Naive B cell (primary cell): ENCODE results near the gene MNAT1. TPM values are rescaled to one million over a fixed set of nuclear protein-coding genes. Genes with fewer than 3 reads are reported as not detected.
"Not testable (repeated sequence)": the region's sequence is repeated elsewhere in the genome, so short reads cannot be mapped to it uniquely, and the experiment has no call there.

Source experiments
- ATAC-seq, 2 donors: fragments of 150-1000 bp; cut with Tn5 transposase; 2 replicates each; pipeline ENCODE4 v1.10.0; 2021; ENCODE audit warnings: low read depth in 2 of 2, mild to moderate bottlenecking in 2 of 2, moderate library complexity in 2 of 2
- DNase-seq: peaks from one replicate; pipeline ENCODE4 v3.0.0; 2022
- H3K27ac Mint-ChIP-seq, 6 donors: one replicate each; pipeline ENCODE4 v1.8.0; 2020 to 2022; ENCODE audit warnings: mild to moderate bottlenecking in 6 of 6, mixed read lengths in 6 of 6, moderate library complexity in 5 of 6, inconsistent platforms in 2 of 6
- H3K27me3 Mint-ChIP-seq, 3 donors: one replicate each; pipeline ENCODE4 v1.8.0; 2021 to 2022; ENCODE audit warnings: mixed read lengths in 3 of 3, mild to moderate bottlenecking in 1 of 3
- H3K36me3 Mint-ChIP-seq, 2 donors: one replicate each; pipeline ENCODE4 v1.8.0; 2020 to 2022; ENCODE audit warnings: mixed read lengths in 2 of 2, inconsistent platforms in 1 of 2, mild to moderate bottlenecking in 1 of 2
- H3K4me1 Mint-ChIP-seq, 3 donors: one replicate each; pipeline ENCODE4 v1.8.0; 2020 to 2022; ENCODE audit warnings: mixed read lengths in 3 of 3, inconsistent platforms in 1 of 3, mild to moderate bottlenecking in 1 of 3, moderate library complexity in 1 of 3
- H3K4me3 Mint-ChIP-seq, 8 donors: one replicate each; pipeline ENCODE4 v1.8.0; 2020 to 2022; ENCODE audit warnings: mild to moderate bottlenecking in 8 of 8, mixed read lengths in 8 of 8, moderate library complexity in 8 of 8, inconsistent platforms in 2 of 8
- H3K9me3 Mint-ChIP-seq, 7 donors: one replicate each; pipeline ENCODE4 v1.8.0; 2020 to 2022; ENCODE audit warnings: mixed read lengths in 7 of 7, mild to moderate bottlenecking in 5 of 7, inconsistent platforms in 2 of 7, moderate library complexity in 1 of 7
- polyA plus RNA-seq, 6 donors: library from polyadenylated mRNA; unstranded; fragments of 300-500 nt; fragmentation: Illumina TruSeq; gene quantifications; one replicate each; pipeline ENCODE4 v1.2.3, GENCODE V29; 2021; ENCODE audit warnings: low read depth in 6 of 6

Gene MNAT1
- polyA plus RNA-seq, 6 donors from 2014 or later = 14.5 to 27.4 (median 22.1) TPM

DNA sequence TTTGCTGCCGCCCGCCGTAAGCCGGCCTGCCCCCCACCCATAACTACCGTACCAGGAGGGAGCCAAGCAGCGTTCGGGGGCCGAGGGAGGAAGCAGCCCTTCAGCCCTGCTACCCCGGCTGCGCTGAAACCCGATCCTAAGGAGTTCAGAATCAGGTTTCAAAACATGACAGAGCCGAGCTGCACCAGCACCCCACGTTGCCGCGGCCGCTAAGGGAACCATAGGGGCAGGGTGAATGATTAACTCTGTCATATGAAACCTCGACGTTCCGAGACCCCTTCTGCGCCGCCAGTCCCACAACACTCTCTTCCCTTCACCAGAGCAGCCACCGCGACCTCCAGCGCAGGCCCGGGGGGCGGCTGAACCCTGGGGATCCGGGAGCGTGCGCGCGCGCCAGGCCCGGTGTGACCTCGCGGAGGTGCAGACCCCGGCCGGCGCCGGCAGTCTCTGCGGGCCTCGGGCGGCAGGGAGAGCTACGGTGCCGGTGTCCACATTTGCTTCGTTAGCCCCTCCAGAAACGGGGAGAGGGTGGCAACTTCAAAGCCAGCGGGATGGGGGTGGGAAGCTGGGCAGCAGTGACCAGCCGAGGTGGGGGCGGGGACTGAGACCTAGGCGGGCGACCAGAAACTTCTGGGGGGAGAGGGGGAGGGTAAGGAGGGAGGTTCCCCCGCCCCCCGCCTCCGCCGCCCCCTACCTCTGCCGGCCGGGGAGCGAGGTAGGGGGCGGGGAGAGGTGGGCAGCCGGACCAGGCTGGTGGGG, 12.0 kb upstream of the MNAT1 start:
- Mint-ChIP-seq H3K4me1 (peaks cover 21 to 29% (median 23%) of the 10 kb centered on the region in 3 donors), H3K9me3 (peaks cover 0 to 13% (median 0%) of the 10 kb centered on the region in 7 donors), H3K27ac (peak overlapping the region in 1 of 6 donors; percentile 54), H3K27me3 (peaks cover 66 to 81% (median 72%) of the 10 kb centered on the region in 3 donors), H3K4me3 (peak overlapping the region; percentile 80 to 95 (median 90)), H3K36me3 (peaks cover 0 to 6% of the 10 kb centered on the region in 2 donors)
- ATAC-seq (peak; percentile 37 to 48), DNase-seq (peak; percentile 19)

DNA sequence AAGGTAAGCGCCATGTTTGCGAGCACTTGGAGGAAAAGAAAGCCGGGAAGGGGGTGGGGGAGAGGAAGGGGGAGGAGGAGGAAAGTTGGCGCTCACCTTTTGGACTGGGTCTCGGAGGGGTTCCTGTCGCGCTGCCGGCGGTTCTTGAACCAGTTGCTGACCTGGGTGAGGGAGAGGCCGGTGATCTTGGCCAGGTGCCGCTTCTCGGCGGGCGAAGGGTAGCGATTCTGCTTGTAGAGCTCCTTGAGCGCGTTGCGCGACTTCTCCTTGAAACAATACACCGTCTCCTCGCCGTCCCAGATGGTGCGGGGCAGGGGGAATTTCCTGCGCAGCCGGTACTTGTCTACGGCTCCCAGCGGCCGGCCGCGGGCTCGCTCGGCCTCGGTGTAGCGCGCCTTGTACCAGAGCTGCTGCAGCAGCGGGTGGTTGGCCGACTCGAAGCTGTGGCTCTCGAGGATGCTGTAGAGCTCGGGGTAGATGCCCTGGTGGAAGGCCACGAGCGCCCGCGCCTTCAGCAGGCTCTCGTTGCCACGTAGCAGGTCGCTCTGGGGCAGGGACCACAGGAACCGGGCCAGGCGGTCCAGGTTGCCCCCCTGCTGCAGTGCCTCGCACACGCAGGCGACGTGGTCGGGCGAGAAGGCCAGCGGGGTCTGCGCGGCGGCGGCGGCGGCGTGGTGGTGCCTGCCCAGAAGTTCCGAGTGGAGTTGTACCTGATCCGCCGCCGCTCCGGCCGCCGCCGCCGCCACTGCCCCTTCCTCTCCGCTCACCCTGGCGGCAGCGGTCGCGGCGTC, 11.2 kb upstream of the MNAT1 start:
- ATAC-seq (peak; percentile 39 to 44), DNase-seq (peak; percentile 23)
- peaks cover 72 to 84% (median 76%) of the 10 kb centered on the region in 3 donors for H3K27me3 Mint-ChIP-seq
- H3K4me3 Mint-ChIP-seq = peak overlapping the region; percentile 78 to 97 (median 90)
- H3K4me1 Mint-ChIP-seq = peaks cover 21 to 29% (median 23%) of the 10 kb centered on the region in 3 donors
- H3K9me3 Mint-ChIP-seq = peaks cover 0 to 13% (median 2%) of the 10 kb centered on the region in 7 donors
- peak overlapping the region in 3 of 6 donors; percentile 52 to 81 (median 68) for H3K27ac Mint-ChIP-seq
- H3K36me3 Mint-ChIP-seq = peaks cover 0 to 6% of the 10 kb centered on the region in 2 donors

DNA sequence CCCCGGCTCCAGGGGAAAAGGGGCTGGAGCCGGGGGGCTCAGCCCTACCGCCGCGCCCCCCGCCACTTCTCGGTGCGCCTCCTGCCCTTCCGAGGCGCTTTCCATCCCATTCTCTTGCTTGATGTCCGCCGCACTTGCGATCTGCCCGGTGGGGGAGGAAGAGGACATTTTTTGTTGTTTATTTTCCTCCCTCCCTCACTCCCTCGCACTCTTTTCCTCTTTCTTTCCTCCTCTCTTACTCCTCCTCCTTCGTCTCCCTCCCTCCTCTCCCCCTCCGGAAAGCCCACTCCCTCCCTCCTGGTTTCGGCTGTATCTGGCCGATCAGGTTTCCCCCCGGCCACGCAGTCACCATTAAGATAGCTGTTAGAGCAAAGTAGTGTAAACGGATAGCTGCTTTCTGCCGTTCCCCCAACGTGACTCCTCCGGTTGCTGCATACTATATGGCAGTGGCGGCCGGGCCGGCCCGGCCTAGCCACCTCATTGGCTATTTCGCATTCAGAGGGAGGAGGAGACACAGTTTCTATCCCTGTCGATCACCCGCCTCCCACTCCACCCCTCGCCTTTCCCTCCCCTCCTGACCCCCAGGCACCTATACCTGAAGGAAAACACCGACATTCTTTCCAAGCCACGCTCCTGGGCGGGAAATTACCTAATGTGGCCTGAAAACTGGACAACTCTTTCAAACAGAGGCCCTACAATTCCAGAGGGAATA, 10.5 kb upstream of the MNAT1 start, which contains the start of gene SIX4:
Gene SIX4 (minus strand): TSS at position 445 of the 712 bp plus-strand sequence. CDS start 277 bp downstream, at position 168.
- Mint-ChIP-seq H3K27me3 (peaks cover 69 to 83% (median 78%) of the 10 kb centered on the region in 3 donors), H3K36me3 (peaks cover 0 to 6% of the 10 kb centered on the region in 2 donors), H3K27ac (peak within 1 kb of the TSS in 3 of 6 donors; percentile 52 to 81 (median 68)), H3K9me3 (peaks cover 0 to 13% (median 2%) of the 10 kb centered on the region in 7 donors), H3K4me3 (peak within 1 kb of the TSS; percentile 78 to 97 (median 90)), H3K4me1 (peaks cover 21 to 29% (median 23%) of the 10 kb centered on the region in 3 donors)
- ATAC-seq (peak in 1 of 2 donors; percentile 32), DNase-seq (peak; percentile 11)

DNA sequence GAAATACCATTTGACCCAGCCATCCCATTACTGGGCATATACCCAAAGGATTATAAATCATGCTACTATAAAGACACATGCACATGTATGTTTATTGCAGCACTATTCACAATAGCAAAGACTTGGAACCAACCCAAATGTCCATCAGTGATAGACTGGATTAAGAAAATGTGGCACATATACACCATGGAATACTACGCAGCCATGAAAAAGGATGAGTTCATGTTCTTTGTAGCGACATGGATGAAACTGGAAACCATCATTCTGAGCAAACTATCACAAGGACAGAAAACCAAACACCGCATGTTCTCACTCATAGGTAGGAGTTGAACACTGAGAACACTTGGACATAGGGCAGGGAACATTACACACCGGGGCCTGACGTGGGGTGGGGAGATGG, 3.3 kb upstream of the MNAT1 start:
- not testable (repeated sequence) for H3K4me3 Mint-ChIP-seq, ATAC-seq, H3K27ac Mint-ChIP-seq, DNase-seq
- peaks cover 11 to 17% (median 14%) of the 10 kb centered on the region in 3 donors for H3K4me1 Mint-ChIP-seq
- peaks cover 41 to 53% (median 48%) of the 10 kb centered on the region in 3 donors for H3K27me3 Mint-ChIP-seq
- peaks cover 0 to 20% (median 6%) of the 10 kb centered on the region in 7 donors for H3K9me3 Mint-ChIP-seq
- H3K36me3 Mint-ChIP-seq = peaks cover 7 to 10% of the 10 kb centered on the region in 2 donors

DNA sequence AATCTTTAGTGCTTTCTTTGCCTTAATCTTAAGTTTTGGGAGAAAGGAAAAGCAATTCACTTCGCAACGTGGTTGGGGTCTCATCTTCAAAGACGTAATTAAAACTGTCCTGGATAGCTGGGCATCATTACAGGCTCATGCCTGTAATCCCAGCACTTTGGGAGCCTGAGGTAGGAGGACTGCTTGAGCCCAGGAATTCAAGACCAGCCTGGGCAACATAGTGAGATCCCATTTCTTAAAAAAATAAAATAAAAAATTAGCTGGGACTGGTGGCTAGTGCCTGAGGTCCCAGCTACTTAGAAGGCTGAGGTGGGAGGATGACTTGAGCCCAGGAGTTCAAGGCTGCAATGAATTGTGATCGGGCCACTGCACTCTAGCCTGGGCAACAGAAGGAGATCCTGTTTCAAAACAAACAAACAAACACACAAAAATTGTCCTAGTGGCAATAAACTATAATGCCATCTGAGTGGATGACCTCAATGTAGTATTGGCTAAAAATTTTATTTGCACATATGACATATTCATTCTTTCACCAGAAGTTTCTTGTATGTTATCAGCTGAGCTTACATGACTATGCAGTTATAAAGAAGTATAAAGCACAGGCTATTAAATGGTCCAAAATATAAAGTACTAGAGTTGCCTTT, 1.6 kb upstream of the MNAT1 start:
- H3K4me3 Mint-ChIP-seq = no peak overlapping the region
- peaks cover 12 to 17% (median 14%) of the 10 kb centered on the region in 3 donors for H3K4me1 Mint-ChIP-seq
- peaks cover 27 to 39% (median 34%) of the 10 kb centered on the region in 3 donors for H3K27me3 Mint-ChIP-seq

DNA sequence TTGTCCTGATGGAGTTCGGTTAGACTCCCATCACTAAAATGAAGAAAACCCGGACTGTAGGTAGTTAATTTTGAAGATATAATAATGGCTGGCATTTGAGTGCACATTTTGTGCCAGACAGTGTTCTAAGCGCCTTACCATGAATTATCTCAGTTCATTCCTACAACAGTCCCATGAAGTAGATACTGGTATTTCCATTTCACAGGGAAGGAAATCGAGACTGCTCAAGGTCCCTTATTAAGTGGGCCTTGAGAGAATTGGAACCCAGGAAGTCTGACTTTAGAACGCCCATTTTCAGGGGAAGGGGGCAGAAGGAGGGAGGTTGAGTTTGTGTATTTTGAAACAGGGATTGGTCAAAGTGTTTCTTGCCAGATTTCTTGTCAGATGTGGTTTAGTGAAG, 855 bp downstream of the MNAT1 start:
- DNase-seq (no peak), ATAC-seq (no peak)
- peak overlapping the region; percentile 97 to 100 (median 100) for H3K4me3 Mint-ChIP-seq
- peaks cover 7 to 15% (median 14%) of the 10 kb centered on the region in 3 donors for H3K27me3 Mint-ChIP-seq
- H3K9me3 Mint-ChIP-seq = peaks cover 0 to 12% (median 2%) of the 10 kb centered on the region in 7 donors
- H3K36me3 Mint-ChIP-seq = peaks cover 4 to 7% of the 10 kb centered on the region in 2 donors
- H3K27ac Mint-ChIP-seq = peak overlapping the region in 4 of 6 donors; percentile 58 to 95 (median 94)
- H3K4me1 Mint-ChIP-seq = peaks cover 21 to 27% (median 25%) of the 10 kb centered on the region in 3 donors

More for the DNA sequence above, 1.6 kb upstream of the MNAT1 start:
- H3K36me3 Mint-ChIP-seq = peaks cover 4 to 7% of the 10 kb centered on the region in 2 donors
- DNase-seq (no peak), ATAC-seq (no peak)
- H3K9me3 Mint-ChIP-seq = peaks cover 0 to 12% (median 4%) of the 10 kb centered on the region in 7 donors
- H3K27ac Mint-ChIP-seq = peak overlapping the region in 1 of 6 donors; percentile 58

DNA sequence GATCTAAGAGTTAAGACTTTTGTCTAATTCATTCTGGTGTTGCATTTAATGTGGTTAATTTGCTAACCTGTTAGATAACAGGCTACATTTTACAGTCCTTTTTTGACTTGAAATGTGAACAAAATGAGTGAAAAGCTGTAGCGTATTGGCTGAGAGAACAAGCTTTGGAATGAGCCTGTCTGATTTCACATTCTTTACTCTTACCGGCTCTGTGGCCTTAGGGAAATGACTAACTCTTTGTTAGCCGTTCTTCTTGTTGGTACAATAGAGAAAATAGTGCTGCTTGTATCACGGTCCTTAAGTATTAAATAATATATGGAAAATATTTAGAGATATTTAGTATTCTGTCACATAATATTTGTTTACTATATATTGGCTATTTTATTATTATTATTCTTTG, 1.9 kb downstream of the MNAT1 start:
- Mint-ChIP-seq H3K27me3 (peaks cover 0 to 5% (median 3%) of the 10 kb centered on the region in 3 donors), H3K4me1 (peaks cover 21 to 27% (median 25%) of the 10 kb centered on the region in 3 donors), H3K27ac (no peak overlapping the region), H3K36me3 (peaks cover 4 to 7% of the 10 kb centered on the region in 2 donors), H3K9me3 (peaks cover 0 to 1% (median 0%) of the 10 kb centered on the region in 7 donors), H3K4me3 (peak overlapping the region in 2 of 8 donors; percentile 6 to 99)
- ATAC-seq (no peak), DNase-seq (no peak)

DNA sequence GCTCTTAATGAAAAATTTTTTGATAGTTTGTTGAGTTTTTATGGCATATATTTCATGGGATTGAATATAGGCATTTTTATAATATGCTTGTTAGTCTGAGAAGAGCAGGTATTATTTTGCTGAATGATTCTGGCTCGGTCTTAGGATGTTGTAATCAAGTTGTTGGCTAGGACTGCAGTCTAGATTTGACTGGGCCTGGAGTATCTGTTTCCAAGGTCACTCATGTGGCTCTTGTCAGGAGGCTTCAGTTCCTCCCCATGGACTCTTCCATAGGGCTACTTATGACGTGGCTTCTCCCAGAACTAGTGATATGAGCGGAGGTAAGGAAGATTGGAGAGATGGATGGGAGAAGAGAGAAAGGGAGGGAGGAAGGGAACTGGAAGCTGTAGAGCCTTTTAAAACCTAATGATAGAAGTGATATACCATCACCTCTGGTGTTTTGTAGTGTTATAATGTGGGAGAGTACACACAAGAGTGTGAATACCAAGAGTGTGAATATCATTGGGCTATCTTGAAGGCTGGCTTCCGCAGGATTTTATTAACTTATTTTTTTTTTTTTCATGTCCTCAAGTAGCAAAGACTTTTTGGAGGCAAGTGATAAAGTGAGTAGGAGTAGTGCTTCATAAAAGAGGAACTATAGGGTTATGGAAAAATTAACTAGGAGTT, 4.4 kb downstream of the MNAT1 start:
- Mint-ChIP-seq H3K36me3 (peaks cover 10 to 17% of the 10 kb centered on the region in 2 donors), H3K4me1 (peaks cover 21 to 30% (median 25%) of the 10 kb centered on the region in 3 donors), H3K9me3 (peaks cover 0 to 16% (median 10%) of the 10 kb centered on the region in 7 donors), H3K4me3 (no peak overlapping the region), H3K27ac (no peak overlapping the region), H3K27me3 (no peaks in the 10 kb centered on the region)
- no peak for ATAC-seq
- no peak for DNase-seq

DNA sequence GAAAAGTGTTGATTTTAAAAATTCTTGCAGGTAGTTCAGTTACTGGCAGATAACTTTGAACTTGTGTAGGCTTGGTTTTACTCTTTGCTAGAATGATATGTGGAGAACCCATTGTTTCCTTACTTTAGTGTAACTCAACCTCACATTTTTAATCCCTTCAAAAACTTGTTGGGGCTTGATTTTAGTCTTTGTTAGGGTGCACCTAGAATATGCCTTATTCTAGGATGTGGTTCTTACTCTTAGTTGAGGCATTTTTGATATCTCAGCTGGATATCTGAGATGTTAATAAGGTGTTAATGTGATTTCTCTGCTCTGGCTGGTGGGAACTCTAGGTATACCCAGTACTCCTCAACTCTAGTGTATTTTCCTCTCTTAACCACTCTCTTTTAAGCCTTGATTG, 10.0 kb downstream of the MNAT1 start:
- ATAC-seq = no peak
- H3K4me3 Mint-ChIP-seq = no peak overlapping the region

DNA sequence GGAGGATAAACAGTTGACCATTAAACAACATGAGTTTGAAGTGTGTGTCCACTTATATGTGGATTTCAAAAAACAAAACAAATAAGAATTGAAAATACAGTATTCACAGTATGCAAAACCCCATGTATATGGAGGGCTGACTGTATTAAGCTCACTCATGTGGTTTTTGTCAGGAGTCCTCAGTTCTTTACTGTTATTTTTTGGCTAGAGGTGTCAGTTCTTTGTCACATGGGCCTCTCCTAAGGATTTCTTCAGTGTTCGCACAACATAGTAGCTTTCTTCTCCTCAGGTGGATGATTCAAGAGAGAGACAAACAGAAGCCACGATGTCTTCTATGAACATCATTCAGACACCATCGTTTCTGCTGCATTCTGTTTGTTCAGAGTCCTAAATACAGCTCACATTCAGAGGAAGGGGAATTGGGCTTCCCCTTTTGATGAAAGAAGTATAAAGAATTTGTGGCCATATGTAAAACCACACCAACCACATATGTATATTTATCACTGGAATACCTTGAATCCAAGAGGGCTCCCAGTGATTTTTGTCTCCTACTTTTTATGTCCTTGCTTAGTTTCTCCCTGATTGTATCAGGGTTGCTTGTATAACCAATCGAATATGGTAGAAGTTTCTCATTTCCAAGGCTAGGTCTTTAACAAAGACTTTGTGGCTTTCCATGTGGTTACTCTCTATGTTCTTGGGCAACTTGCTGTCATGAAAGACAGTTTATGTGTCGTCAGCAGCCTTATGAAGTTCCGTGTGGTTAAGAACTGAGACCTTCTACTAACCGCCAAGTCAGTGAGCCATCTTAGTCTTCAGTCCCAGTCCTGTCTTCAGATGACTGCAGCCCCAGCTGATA, 18.9 kb downstream of the MNAT1 start:
- Mint-ChIP-seq H3K27me3 (peaks cover 0 to 10% (median 0%) of the 10 kb centered on the region in 3 donors), H3K36me3 (peaks cover 0 to 5% of the 10 kb centered on the region in 2 donors), H3K9me3 (peaks cover 0 to 2% (median 0%) of the 10 kb centered on the region in 7 donors), H3K27ac (peak overlapping the region; percentile 6 to 88 (median 61)), H3K4me1 (peaks cover 20 to 39% (median 24%) of the 10 kb centered on the region in 3 donors), H3K4me3 (peak overlapping the region in 5 of 8 donors; percentile 13 to 38 (median 31))
- ATAC-seq (peak; percentile 93 to 94), DNase-seq (peak; percentile 71)

More for the DNA sequence above, 10.0 kb downstream of the MNAT1 start:
- Mint-ChIP-seq H3K36me3 (peaks cover 10% of the 10 kb centered on the region in 2 donors), H3K4me1 (peaks cover 4 to 18% (median 5%) of the 10 kb centered on the region in 3 donors), H3K27ac (no peak overlapping the region), H3K9me3 (peaks cover 0 to 25% (median 12%) of the 10 kb centered on the region in 7 donors), H3K27me3 (no peaks in the 10 kb centered on the region)
- no peak for DNase-seq

DNA sequence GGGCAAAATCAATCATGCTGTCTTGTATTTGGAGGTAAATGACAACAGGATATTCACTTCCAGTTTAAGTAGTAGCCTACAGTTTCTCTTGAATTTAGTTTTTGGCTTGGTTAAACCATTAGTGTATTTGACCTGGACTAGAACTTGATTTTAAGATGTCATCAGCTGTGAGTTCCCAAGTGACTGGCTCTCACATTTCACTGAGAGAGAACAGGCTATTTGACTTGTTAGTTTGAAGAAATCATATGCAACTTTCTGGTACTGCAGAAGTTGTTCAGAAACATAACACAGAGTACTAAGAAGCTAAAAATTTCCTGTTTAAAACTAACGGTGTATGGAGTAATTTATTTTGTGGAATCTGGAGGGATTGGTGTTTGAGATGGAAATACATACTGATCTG, 22.3 kb downstream of the MNAT1 start:
- Mint-ChIP-seq H3K27ac (no peak overlapping the region), H3K9me3 (peaks cover 0 to 2% (median 0%) of the 10 kb centered on the region in 7 donors), H3K4me3 (no peak overlapping the region), H3K4me1 (peaks cover 25 to 42% (median 33%) of the 10 kb centered on the region in 3 donors), H3K27me3 (peaks cover 0 to 18% (median 0%) of the 10 kb centered on the region in 3 donors), H3K36me3 (peaks cover 0 to 11% of the 10 kb centered on the region in 2 donors)
- no peak for ATAC-seq
- no peak for DNase-seq
